Activated gamma-delta T cell (primary cell): ENCODE results near the gene CACNA2D2.
"Not testable (repeated sequence)": the region's sequence is repeated elsewhere in the genome, so short reads cannot be mapped to it uniquely, and the experiment has no call there.

ENCODE experiments used
- DNase-seq: peaks from one replicate; lab custom pipeline; 2025; lab: John Stamatoyannopoulos, UW

The CACNA2D2 gene

GRCh38 chr3:50530001-50530970 is 26.9 kb upstream of the CACNA2D2 start:
- DNase-seq = peak; percentile 10

- no peak for DNase-seq
Measured at GRCh38 chr3:50525987-50526386, 22.6 kb upstream of the CACNA2D2 start.

GRCh38 chr3:50525191-50525910 is 21.9 kb upstream of the CACNA2D2 start:
- DNase-seq = no peak

GRCh38 chr3:50524746-50525145 is 21.3 kb upstream of the CACNA2D2 start:
- DNase-seq = no peak

GRCh38 chr3:50523279-50523811 is 19.9 kb upstream of the CACNA2D2 start:
- DNase-seq = no peak

GRCh38 chr3:50521572-50521971 is 18.1 kb upstream of the CACNA2D2 start:
- no peak for DNase-seq

GRCh38 chr3:50520849-50521248 is 17.4 kb upstream of the CACNA2D2 start:
- no peak for DNase-seq

- peak; percentile 31 for DNase-seq
Measured at GRCh38 chr3:50519471-50520089, 16.1 kb upstream of the CACNA2D2 start.

GRCh38 chr3:50518436-50518835 is 15.0 kb upstream of the CACNA2D2 start:
- DNase-seq = no peak

- DNase-seq = no peak
Measured at GRCh38 chr3:50517721-50518206, 14.3 kb upstream of the CACNA2D2 start.

GRCh38 chr3:50516440-50516871 is 13.0 kb upstream of the CACNA2D2 start:
- DNase-seq = no peak

- no peak for DNase-seq
Measured at GRCh38 chr3:50515565-50516439, 12.4 kb upstream of the CACNA2D2 start.

- DNase-seq = not testable (repeated sequence)
Measured at GRCh38 chr3:50512908-50513307, 9.5 kb upstream of the CACNA2D2 start.

- DNase-seq = no peak
Measured at GRCh38 chr3:50512131-50512530, 8.7 kb upstream of the CACNA2D2 start.

- DNase-seq = no peak
Measured at GRCh38 chr3:50510325-50510724, 6.9 kb upstream of the CACNA2D2 start.

- DNase-seq = no peak
Measured at GRCh38 chr3:50509715-50510114, 6.3 kb upstream of the CACNA2D2 start.

- DNase-seq = no peak
Measured at GRCh38 chr3:50508821-50509220, 5.4 kb upstream of the CACNA2D2 start.

GRCh38 chr3:50506169-50506568 is 2.7 kb upstream of the CACNA2D2 start:
- no peak for DNase-seq

GRCh38 chr3:50504681-50505080 is 1.2 kb upstream of the CACNA2D2 start:
- DNase-seq = no peak

GRCh38 chr3:50502584-50503423 is 630 bp downstream of the CACNA2D2 start:
- DNase-seq = no peak
